Measurements from ENCODE around the gene MEGF8. TPM values are rescaled to one million over a fixed set of nuclear protein-coding genes. Genes with fewer than 3 reads are reported as not detected.
"Not testable (repeated sequence)": the region's sequence is repeated elsewhere in the genome, so short reads cannot be mapped to it uniquely, and the experiment has no call there.

MEGF8 gene
- polyA plus RNA-seq, 4 donors: 32.5 to 48.3 (median 35.7) TPM

DNA sequence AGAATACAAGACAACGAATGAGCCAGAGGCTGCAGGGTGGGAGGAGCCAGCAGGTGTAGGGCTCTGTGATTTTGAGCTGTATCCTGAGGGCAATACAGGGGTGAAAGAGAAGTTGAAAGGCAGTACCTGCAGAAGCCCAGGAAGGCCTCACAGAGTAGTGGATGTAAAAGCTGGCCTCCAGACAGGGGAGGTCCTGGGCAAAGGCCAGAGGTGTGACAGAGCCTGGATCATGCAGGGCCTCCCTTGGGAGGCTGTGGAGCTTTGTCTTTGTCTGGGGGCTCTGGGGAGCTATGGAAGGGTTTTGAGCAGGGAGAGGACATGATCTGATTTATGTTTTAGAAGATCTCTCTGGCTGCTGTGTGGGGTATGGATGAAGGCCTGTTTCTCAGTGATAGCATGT, 2.7 kb downstream of the MEGF8 start:
- DNase-seq (ENCODE audit: low read depth in 4 of 4, low spot score in 3 of 4): no peak

DNA sequence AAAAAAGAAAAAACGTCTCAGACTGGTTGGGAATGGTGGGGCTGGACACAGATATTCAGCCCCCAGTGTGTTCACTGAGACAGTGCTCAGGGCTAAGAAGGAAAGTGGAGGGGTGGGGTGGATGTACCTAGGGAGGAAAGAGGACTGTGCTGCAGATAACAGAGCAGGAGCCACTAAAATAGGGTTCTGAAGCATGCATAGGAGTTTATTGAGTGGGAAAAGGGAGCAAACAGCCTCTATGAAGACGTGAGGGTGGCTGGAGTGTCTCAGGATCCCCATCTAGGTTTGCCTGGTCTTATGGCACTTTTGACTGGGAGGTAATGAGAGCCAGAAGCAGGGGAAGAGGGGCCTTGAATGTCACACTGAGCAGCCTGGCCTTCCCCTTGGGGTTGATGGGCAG, 3.4 kb downstream of the MEGF8 start:
- DNase-seq (ENCODE audit: low read depth in 4 of 4, low spot score in 3 of 4): no peak

DNA sequence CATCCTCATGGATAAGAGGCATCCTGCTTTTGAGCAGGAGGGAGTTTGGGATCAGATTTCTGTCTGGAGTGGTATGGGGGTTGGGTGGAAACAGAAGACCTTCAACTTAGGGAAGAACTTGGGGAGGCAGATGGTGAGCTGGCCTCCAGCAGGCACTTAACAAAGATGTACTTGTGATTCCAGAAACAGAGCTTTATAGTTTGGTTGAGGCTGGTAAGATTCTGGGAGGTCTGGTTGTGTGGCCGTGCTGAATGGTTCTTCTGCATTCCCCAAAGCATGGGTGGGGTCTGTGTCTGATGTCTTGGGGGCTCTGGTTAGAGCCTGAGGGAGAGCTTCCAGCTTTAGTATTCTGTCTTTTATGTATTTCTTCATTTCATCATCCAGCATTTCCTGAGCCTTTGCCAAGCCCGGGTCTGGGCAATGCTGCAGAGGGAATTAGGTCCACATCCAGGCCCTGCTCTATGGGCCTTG, 4.8 kb downstream of the MEGF8 start:
- DNase-seq (ENCODE audit: low read depth in 4 of 4, low spot score in 3 of 4): no peak

DNA sequence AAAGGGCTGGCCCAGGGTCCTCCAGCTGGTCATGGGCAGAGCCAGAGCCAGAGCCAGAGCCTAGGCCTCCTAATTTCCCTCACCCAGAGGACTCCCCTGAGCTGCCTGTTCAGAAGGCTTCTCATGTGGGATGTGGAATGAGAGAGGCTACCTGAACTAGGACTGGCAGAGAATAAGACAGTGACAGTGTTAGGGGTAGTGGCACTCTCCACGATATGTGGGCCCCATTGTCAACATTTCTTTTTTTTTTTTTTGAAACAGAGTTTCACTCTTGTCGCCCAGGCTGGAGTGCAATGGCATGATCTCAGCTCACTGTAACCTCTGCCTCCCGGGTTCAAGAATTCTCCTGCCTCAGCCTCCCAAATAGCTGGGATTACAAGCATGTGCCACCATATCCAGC, 5.9 kb downstream of the MEGF8 start:
- DNase-seq (ENCODE audit: low read depth in 4 of 4, low spot score in 3 of 4): not testable (repeated sequence)

- no peak for DNase-seq (ENCODE audit: low read depth in 4 of 4, low spot score in 3 of 4)
Observed at GRCh38 chr19:42332059-42332458, 6.6 kb downstream of the MEGF8 start.

GRCh38 chr19:42333018-42333417, 7.6 kb downstream of the MEGF8 start:
- no peak for DNase-seq (ENCODE audit: low read depth in 4 of 4, low spot score in 3 of 4)

GRCh38 chr19:42333975-42334696, 8.7 kb downstream of the MEGF8 start:
- no peak for DNase-seq (ENCODE audit: low read depth in 4 of 4, low spot score in 3 of 4)

DNA sequence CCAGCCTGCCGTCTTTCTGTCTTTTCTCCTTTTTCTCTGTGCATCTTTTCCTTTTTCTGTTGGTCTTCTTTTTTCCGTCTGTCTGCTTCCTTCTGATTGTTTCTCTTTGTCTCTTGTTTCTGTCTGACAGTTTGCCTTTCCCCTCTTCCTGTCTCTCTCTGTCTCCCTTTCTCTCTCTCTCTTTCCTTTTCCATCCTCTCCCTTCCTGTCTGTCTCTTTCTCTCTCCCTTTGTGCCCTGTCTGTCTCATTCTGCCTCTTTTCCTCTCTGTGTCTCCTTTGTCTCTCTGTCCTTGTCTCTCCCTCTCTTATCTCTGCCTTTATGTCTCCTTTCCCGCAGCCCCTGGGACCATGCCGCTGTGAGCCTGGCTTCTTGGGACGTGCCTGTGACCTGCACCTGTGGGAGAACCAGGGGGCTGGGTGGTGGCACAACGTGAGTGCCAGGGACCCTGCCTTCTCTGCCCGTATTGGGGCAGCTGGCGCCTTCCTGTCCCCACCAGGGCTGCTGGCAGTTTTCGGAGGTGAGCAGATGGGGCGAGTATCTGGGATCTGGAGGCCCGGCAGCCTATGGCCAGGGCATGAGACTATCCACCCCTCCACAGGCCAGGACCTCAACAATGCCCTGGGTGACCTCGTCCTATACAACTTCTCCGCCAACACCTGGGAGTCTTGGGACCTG, 9.4 kb downstream of the MEGF8 start:
- DNase-seq (ENCODE audit: low read depth in 4 of 4, low spot score in 3 of 4): no peak

DNA sequence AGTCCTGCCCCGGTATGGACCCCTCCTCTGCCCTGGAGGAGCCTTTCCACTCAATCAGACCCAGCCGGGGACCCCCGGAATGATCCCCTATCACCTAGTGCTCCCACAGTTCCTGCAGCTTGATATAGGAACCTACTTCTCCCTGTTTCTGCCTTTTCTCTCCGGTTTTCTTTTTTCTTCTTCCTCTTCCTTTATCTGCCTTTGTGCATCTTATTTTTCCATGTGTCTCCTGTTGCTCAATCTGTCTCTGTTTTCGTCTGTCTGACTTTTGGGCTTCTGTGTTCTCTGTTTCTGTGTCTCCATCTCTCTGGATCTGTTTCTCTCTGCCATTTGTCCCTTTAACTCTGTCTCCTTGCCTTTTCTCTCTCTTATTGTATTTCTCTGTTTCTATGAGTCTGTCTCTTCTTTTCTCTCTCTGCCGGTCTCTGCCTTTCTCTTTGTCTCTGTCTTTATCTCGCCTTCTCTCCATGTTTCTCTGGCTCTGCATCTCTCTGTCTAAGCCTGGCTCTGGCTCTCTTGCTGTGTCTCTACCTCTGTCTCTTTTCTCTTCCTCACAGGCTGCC, 10.0 kb downstream of the MEGF8 start:
- DNase-seq (ENCODE audit: low read depth in 4 of 4, low spot score in 3 of 4): no peak

DNA sequence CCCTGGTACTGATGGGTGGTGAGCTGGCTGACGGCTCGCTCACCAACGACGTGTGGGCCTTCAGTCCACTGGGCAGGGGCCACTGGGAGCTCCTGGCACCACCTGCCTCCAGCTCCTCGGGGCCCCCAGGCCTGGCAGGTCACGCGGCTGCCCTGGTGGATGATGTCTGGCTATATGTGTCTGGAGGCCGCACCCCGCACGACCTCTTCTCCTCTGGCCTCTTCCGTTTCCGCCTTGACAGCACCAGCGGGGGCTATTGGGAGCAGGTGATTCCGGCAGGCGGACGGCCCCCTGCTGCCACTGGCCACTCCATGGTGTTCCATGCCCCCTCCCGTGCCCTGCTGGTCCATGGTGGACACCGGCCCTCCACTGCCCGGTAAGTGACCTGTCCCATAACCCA, 10.5 kb downstream of the MEGF8 start:
- no peak for DNase-seq (ENCODE audit: low read depth in 4 of 4, low spot score in 3 of 4)

DNA sequence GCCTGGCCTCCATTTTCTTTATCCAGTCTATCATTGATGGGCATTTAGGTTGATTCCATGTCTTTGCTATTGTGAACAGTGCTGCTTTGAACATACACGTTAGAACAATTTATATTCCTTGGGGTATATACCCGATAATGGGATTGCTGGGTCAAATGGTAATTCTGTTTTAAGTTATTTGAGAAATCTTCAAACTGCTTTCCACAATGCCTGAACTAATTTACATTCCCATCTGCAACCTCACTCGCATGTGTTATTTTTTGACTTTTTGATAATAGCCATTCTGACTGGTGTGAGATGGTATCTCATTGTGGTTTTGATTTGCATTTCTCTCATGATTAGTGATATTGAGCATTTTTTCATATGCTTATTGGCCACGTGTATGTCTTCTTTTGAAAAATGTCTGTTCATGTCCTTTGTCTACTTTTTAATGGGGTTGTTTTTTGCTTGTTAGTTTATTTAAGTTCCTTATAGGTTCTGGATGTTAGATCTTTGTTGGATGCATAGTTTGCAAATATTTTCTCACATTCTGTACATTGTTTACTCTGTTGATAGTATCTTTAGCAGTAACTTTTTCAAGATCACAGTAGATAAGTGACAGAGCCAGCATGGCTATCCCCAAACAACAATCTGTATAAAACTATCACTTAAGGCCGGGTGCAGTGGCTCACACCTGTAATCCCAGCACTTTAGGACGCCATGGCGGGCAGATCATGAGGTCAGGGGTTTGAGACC, 13.9 kb downstream of the MEGF8 start:
- not testable (repeated sequence) for DNase-seq (ENCODE audit: low read depth in 4 of 4, low spot score in 3 of 4)

DNA sequence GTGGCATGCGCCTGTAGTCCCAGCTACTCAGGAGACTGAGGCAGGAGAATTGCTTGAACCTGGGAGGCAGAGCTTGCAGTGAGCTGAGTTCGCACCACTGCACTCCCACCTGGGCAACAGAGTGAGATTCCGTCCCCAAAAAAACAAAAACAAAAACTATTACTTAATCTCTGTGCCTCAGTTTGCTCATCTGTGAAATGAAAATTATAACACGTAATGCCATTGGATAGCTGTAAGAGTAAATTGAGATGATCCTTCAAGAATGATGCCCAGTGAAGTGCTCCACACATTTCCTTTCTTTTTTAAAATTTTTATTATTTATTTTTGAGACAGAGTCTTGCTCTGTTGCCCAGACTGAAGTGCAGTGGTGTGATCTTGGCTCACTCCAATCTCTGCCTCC, 14.5 kb downstream of the MEGF8 start:
- DNase-seq (ENCODE audit: low read depth in 4 of 4, low spot score in 3 of 4): not testable (repeated sequence)

DNA sequence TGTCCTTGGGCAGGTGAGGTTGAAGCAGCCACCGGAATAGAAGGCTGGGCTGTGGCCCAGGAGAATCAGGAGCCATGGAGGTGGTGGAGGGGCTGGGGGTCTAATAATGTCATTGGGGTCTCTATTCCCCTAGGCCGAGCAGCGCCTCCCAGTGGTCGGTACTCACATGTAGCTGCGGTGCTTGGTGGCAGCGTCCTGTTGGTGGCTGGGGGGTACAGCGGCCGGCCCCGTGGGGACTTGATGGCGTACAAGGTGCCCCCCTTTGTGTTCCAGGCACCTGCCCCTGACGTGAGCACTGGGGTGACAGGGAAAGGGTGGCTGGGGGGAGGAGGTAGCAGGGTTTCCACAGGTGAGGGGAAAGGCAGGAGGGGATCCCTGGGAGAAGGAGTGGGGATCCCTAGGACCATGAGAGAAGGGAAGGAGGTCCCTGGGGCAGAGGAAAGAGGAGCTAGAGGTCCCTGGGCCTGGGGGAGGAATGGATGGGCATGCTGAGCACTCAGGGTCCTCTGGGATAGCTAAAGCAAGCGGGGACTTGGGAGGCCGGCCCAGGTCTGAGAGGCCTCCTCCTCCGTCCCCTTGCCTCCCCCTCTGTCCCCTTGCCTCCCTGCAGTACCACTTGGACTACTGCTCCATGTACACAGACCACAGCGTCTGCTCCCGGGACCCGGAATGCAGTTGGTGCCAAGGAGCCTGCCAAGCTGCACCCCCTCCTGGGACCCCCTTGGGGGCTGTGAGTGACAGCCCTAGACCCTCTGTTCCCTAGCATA, 18.1 kb downstream of the MEGF8 start:
- DNase-seq (ENCODE audit: low read depth in 4 of 4, low spot score in 3 of 4): no peak

GRCh38 chr19:42344336-42344893, 19.0 kb downstream of the MEGF8 start:
- no peak for DNase-seq (ENCODE audit: low read depth in 4 of 4, low spot score in 3 of 4)

DNA sequence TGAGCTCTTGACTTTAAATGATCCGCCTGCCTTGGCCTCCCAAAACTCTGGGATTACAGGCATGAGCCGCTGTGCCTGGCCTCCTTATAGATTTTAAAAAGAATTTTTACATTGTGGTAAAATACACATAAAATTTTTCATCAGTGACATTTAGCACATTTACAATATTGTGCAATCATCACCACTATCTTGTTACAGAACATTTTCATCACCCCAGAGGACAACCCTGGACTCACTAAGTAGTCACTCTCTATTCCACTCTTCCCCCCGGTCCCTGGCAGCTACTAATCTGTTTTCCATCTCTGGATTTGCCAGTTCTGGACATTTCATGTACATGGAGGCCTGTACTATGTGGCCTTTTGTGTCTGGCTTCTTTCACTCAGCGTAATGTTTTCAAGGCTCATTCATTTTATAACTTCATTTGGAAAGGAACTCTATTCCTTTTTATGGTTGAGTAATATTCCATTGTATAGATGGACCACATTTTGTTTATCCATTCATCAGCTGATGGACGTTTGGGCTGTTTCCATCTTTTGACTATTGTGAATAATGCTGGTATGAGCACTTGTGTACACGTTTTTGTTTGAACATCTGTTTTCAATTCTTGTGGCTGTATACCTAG, 19.9 kb downstream of the MEGF8 start:
- DNase-seq (ENCODE audit: low read depth in 4 of 4, low spot score in 3 of 4): no peak

GRCh38 chr19:42348211-42348610, 22.8 kb downstream of the MEGF8 start:
- DNase-seq (ENCODE audit: low read depth in 4 of 4, low spot score in 3 of 4): no peak

DNA sequence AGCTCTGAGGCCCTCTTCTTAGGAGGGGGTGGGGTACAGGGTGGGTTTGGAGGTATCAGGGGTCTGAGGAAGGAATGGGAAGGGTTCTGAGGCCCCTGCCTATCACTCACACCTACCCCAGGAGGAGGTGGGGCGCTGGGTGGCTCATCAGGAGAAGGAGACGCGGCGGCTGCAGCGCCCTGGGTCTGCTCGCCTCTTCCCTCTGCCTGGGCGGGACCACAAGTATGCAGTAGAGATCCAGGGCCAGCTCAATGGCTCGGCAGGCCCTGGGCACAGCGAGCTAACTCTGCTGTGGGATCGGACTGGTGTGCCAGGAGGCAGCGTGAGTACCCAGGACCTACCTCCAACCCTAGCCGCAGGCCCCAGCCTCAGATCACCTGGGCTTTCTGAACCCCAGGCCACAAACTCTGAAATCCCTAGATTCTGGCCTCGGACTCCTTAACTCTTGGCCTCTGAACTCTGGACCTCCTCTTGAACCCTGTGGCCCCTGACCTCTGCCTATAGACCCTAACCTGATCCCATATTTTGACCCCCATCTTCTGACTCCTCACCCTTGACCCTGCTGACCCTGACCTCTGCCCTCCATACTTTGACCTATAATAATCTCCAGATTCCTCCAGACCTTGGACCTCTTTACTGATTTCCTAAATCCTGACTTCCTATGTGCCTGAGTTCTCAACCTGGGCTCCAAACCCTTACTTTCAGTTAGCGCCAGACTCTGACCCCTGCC, 24.1 kb downstream of the MEGF8 start:
- DNase-seq (ENCODE audit: low read depth in 4 of 4, low spot score in 3 of 4): no peak

- DNase-seq (ENCODE audit: low read depth in 4 of 4, low spot score in 3 of 4): no peak
Observed at GRCh38 chr19:42350417-42350816, 25.0 kb downstream of the MEGF8 start.
